Liver (tissue), 9 donors: ENCODE results near the gene KSR2. TPM values are rescaled to one million over a fixed set of nuclear protein-coding genes. Genes with fewer than 3 reads are reported as not detected.

Experiments
- DNase-seq: peaks from one replicate; pipeline ENCODE4 v3.0.0-alpha.2; 2017; ENCODE audit warnings: low spot score
- H3K27ac ChIP-seq, 2 donors: one replicate each; pipeline ENCODE4 v1.7.0; 2013; ENCODE audit warnings: inconsistent platforms in 2 of 2, low read length in 2 of 2, control low read depth in 1 of 2, low read depth in 1 of 2, mild to moderate bottlenecking in 1 of 2
- H3K27me3 ChIP-seq, 4 donors: one replicate each; pipeline versions ENCODE4 v1.6.1 to v1.7.0; 2013; ENCODE audit warnings: low read length in 3 of 4, inconsistent platforms in 1 of 4, mild to moderate bottlenecking in 1 of 4, moderate library complexity in 1 of 4; ENCODE audit not compliant: control insufficient read depth in 4 of 4, insufficient read depth in 4 of 4
- H3K36me3 ChIP-seq, 4 donors: one replicate each; pipeline versions ENCODE4 v1.6.1 to v1.7.0; 2013; ENCODE audit warnings: low read length in 3 of 4, mild to moderate bottlenecking in 3 of 4, low read depth in 1 of 4, moderate library complexity in 1 of 4; ENCODE audit not compliant: control insufficient read depth in 4 of 4, insufficient read depth in 3 of 4
- H3K4me1 ChIP-seq, 4 donors: one replicate each; pipeline versions ENCODE4 v1.6.1 to v1.7.0; 2013; ENCODE audit warnings: low read length in 3 of 4, mild to moderate bottlenecking in 3 of 4, moderate library complexity in 1 of 4; ENCODE audit not compliant: control insufficient read depth in 4 of 4, insufficient read depth in 4 of 4
- H3K4me3 ChIP-seq, 3 donors: one replicate each; pipeline versions ENCODE4 v1.6.1 to v1.7.0; 2013; ENCODE audit warnings: low read length in 3 of 3, control low read depth in 1 of 3, low read depth in 1 of 3, mild to moderate bottlenecking in 1 of 3
- H3K9ac ChIP-seq, 2 donors: one replicate each; pipeline ENCODE4 v1.7.0; 2013; ENCODE audit warnings: low read length in 2 of 2, mild to moderate bottlenecking in 2 of 2, moderate library complexity in 2 of 2, control low read depth in 1 of 2, low read depth in 1 of 2
- H3K9me3 ChIP-seq, 4 donors: one replicate each; pipeline versions ENCODE4 v1.6.1 to v1.7.0; 2013; ENCODE audit warnings: low read length in 3 of 4; ENCODE audit not compliant: control insufficient read depth in 4 of 4
- EGR1 ChIP-seq, 2 donors: IDR thresholded peaks; 2 replicates each; pipeline ENCODE4 v1.6.1; 2016 to 2018; ENCODE audit warnings: antibody characterized with exemption in 2 of 2, low read depth in 2 of 2
- FOXA1 ChIP-seq: IDR thresholded peaks from 2 replicates; pipeline ENCODE4 v1.6.1; 2016; ENCODE audit warnings: antibody characterized with exemption
- FOXA2 ChIP-seq: IDR thresholded peaks from 2 replicates; pipeline ENCODE4 v1.6.1; 2016; ENCODE audit warnings: antibody characterized with exemption
- GABPA ChIP-seq, 2 donors: IDR thresholded peaks in 1 of 2; conservative IDR thresholded peaks in 1 of 2; 2 replicates each; pipeline ENCODE4 v1.6.1; 2016; ENCODE audit warnings: antibody characterized with exemption in 2 of 2, mild to moderate bottlenecking in 1 of 2, moderate library complexity in 1 of 2
- HNF4A ChIP-seq, 2 donors: conservative IDR thresholded peaks; 2 replicates each; pipeline ENCODE4 v1.6.1; 2016; ENCODE audit warnings: antibody characterized with exemption in 2 of 2, mild to moderate bottlenecking in 2 of 2
- NR2F2 ChIP-seq: IDR thresholded peaks from 2 replicates; pipeline ENCODE4 v1.6.1; 2016; ENCODE audit warnings: antibody characterized with exemption
- RXRA ChIP-seq, 2 donors: IDR thresholded peaks; 2 replicates each; pipeline ENCODE4 v1.6.1; 2017 to 2018; ENCODE audit warnings: antibody characterized with exemption in 2 of 2, mild to moderate bottlenecking in 1 of 2
- SP1 ChIP-seq: IDR thresholded peaks from 2 replicates; pipeline ENCODE4 v1.6.1; 2018; ENCODE audit warnings: antibody characterized with exemption, mild to moderate bottlenecking
- WGBS: extraction: QIAGEN DNeasy Blood & Tissue Kit; methylation state at CpG from one replicate; pipeline ENCODE4 v1.1.7; 2013; 5-methylcytosine and 5-hydroxymethylcytosine counted together
- polyA plus RNA-seq, 2 donors: library from polyadenylated mRNA; stranded (reverse) in 1 of 2; unstranded in 1 of 2; fragments of 200-250 nt in 1 of 2; fragments of >200 nt in 1 of 2; fragmentation: Nextera tagmentation in 1 of 2; extraction: Ambion mirVana in 1 of 2; gene quantifications; one replicate each; pipeline versions ENCODE4 v1.2.1 to v1.2.3, GENCODE V29; 2013 to 2015
- total RNA-seq, 2 donors: library from RNA; depleted of rRNA; stranded (reverse); fragments of >200 nt; gene quantifications; one replicate each; pipeline ENCODE4 v1.2.3, GENCODE V29; 2014
- TF ChIP-seq, protein P1 (sequence below): IDR thresholded peaks from 2 replicates; pipeline ENCODE4 v1.6.1; 2016; ENCODE audit warnings: antibody characterized with exemption
- TF ChIP-seq, protein P2 (sequence below): IDR thresholded peaks from 2 replicates; pipeline ENCODE4 v1.6.1; 2016; ENCODE audit warnings: antibody characterized with exemption
- TF ChIP-seq, protein P3 (sequence below): IDR thresholded peaks from 2 replicates; pipeline ENCODE4 v1.6.1; 2016; ENCODE audit warnings: antibody characterized with exemption, mild to moderate bottlenecking
- TF ChIP-seq, protein P4 (sequence below): IDR thresholded peaks from 2 replicates; pipeline ENCODE4 v1.6.1; 2016; ENCODE audit warnings: antibody characterized with exemption
- donor health status: healthy.
- donor health status: healthy.
- donor health status: healthy.
- donor health status: healthy.
- donor health status: healthy.

KSR2 gene
- total and polyA plus RNA-seq, 4 donors = under 0.01 to 0.02 (median under 0.01) TPM; not detected in 1

DNA sequence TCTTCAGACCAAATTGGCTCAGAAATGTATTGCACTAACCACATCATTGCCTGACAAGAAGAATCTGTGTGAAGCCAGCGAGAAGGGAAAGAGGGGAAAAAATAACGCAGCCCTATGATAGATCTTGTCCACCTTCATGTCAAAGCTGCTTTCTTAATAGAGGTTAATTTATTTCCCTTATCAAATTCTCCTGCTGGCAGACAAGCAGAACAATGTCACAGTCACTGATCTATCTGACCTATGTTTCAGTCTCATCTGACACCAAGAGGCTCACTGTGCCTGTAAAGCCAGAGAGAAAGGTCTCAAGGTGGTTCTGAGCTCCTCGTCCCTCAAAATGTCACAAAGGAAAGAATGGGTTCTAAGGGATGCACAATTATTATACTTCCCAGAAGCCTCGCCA lies 417.1 kb downstream of the KSR2 start:
- no peak for DNase-seq
- H3K4me3 ChIP-seq = no peak overlapping the region
- H3K36me3 ChIP-seq = no peaks in the 10 kb centered on the region
- no peak overlapping the region for H3K27ac ChIP-seq
- no peaks in the 10 kb centered on the region for H3K4me1 ChIP-seq
- no peaks in the 10 kb centered on the region for H3K27me3 ChIP-seq
- H3K9ac ChIP-seq = no peak overlapping the region
- TF ChIP-seq, protein P1, sequence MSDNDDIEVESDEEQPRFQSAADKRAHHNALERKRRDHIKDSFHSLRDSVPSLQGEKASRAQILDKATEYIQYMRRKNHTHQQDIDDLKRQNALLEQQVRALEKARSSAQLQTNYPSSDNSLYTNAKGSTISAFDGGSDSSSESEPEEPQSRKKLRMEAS = no peak
- WGBS = 67% methylated on average over 4 of the region's 4 CpGs
- no peaks in the 10 kb centered on the region for H3K9me3 ChIP-seq

DNA sequence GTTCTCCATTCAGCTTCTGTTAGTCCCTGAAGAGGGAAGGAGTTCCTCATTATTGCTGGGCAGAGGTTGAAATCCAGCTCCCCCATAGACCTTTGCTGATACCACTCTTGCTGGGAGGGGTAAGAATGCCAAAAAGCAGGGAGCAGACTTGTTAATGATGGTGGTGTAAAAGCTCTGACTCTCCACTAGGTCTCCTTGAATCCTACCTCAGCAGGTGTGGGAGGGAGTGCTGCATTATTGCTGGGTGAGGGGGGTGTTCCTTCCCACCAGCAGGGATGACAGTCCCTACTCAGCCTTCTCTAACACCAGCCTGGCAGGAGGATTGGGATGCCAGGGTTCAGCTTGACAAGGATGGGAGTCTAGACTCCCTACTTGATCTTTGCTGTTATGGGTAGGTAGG lies 421.6 kb downstream of the KSR2 start:
- TF ChIP-seq GABPA (IDR thresholded peaks at IDR 0.05 in 1 of 2, conservative IDR thresholded peaks at IDR 0.05 in 1 of 2) = no peak
- TF ChIP-seq, protein P2, sequence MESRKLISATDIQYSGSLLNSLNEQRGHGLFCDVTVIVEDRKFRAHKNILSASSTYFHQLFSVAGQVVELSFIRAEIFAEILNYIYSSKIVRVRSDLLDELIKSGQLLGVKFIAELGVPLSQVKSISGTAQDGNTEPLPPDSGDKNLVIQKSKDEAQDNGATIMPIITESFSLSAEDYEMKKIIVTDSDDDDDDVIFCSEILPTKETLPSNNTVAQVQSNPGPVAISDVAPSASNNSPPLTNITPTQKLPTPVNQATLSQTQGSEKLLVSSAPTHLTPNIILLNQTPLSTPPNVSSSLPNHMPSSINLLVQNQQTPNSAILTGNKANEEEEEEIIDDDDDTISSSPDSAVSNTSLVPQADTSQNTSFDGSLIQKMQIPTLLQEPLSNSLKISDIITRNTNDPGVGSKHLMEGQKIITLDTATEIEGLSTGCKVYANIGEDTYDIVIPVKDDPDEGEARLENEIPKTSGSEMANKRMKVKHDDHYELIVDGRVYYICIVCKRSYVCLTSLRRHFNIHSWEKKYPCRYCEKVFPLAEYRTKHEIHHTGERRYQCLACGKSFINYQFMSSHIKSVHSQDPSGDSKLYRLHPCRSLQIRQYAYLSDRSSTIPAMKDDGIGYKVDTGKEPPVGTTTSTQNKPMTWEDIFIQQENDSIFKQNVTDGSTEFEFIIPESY = no peak
- no peak for TF ChIP-seq HNF4A (conservative IDR thresholded peaks at IDR 0.05)
- TF ChIP-seq RXRA (IDR thresholded peaks at IDR 0.05) = no peak
- no peak overlapping the region for H3K9ac ChIP-seq
- H3K36me3 ChIP-seq = no peaks in the 10 kb centered on the region
- H3K27me3 ChIP-seq = no peaks in the 10 kb centered on the region
- H3K9me3 ChIP-seq = no peaks in the 10 kb centered on the region
- no peak overlapping the region for H3K4me3 ChIP-seq
- H3K27ac ChIP-seq = no peak overlapping the region
- H3K4me1 ChIP-seq = no peaks in the 10 kb centered on the region
- DNase-seq = no peak

DNA sequence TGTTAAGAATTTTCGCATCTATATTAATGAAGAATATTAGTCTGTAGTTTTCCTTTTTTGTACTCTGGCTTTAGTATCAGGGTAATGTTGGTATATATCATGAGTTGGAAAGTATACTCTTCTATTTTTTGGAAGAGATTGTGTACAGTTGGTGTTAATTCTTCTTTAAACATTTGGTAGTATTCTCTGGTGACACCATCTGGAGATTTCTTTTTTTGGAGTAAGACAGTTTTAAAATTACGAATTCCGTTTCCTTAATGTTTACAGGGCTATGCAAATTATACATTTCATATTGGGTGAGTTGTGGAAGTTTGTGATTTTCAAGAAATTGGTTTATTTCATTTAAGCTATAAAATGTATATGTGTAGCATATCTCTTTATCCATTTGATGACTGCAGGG lies 423.6 kb downstream of the KSR2 start:
- Histone ChIP-seq H3K9me3 (no peaks in the 10 kb centered on the region), H3K9ac (no peak overlapping the region), H3K4me3 (no peak overlapping the region), H3K27ac (no peak overlapping the region), H3K36me3 (no peaks in the 10 kb centered on the region), H3K27me3 (no peaks in the 10 kb centered on the region), H3K4me1 (no peaks in the 10 kb centered on the region)
- no peak for DNase-seq
- WGBS = 80% methylated on average over 3 of the region's 3 CpGs
- no peak for TF ChIP-seq FOXA1
- no peak for TF ChIP-seq EGR1 (IDR thresholded peaks at IDR 0.05; ENCODE audit: low read depth in 2 of 2)
- no peak for TF ChIP-seq SP1
- TF ChIP-seq, protein P2 = no peak
- TF ChIP-seq, protein P3, sequence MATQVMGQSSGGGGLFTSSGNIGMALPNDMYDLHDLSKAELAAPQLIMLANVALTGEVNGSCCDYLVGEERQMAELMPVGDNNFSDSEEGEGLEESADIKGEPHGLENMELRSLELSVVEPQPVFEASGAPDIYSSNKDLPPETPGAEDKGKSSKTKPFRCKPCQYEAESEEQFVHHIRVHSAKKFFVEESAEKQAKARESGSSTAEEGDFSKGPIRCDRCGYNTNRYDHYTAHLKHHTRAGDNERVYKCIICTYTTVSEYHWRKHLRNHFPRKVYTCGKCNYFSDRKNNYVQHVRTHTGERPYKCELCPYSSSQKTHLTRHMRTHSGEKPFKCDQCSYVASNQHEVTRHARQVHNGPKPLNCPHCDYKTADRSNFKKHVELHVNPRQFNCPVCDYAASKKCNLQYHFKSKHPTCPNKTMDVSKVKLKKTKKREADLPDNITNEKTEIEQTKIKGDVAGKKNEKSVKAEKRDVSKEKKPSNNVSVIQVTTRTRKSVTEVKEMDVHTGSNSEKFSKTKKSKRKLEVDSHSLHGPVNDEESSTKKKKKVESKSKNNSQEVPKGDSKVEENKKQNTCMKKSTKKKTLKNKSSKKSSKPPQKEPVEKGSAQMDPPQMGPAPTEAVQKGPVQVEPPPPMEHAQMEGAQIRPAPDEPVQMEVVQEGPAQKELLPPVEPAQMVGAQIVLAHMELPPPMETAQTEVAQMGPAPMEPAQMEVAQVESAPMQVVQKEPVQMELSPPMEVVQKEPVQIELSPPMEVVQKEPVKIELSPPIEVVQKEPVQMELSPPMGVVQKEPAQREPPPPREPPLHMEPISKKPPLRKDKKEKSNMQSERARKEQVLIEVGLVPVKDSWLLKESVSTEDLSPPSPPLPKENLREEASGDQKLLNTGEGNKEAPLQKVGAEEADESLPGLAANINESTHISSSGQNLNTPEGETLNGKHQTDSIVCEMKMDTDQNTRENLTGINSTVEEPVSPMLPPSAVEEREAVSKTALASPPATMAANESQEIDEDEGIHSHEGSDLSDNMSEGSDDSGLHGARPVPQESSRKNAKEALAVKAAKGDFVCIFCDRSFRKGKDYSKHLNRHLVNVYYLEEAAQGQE = no peak
- TF ChIP-seq NR2F2 = no peak
- TF ChIP-seq GABPA (IDR thresholded peaks at IDR 0.05 in 1 of 2, conservative IDR thresholded peaks at IDR 0.05 in 1 of 2) = no peak
- TF ChIP-seq, protein P1 = no peak
- TF ChIP-seq FOXA2 = no peak
- no peak for TF ChIP-seq HNF4A (conservative IDR thresholded peaks at IDR 0.05)
- TF ChIP-seq, protein P4, sequence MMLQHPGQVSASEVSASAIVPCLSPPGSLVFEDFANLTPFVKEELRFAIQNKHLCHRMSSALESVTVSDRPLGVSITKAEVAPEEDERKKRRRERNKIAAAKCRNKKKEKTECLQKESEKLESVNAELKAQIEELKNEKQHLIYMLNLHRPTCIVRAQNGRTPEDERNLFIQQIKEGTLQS = no peak
